ENCODE measurements around the gene DDI2.

DDI2 gene

DNA sequence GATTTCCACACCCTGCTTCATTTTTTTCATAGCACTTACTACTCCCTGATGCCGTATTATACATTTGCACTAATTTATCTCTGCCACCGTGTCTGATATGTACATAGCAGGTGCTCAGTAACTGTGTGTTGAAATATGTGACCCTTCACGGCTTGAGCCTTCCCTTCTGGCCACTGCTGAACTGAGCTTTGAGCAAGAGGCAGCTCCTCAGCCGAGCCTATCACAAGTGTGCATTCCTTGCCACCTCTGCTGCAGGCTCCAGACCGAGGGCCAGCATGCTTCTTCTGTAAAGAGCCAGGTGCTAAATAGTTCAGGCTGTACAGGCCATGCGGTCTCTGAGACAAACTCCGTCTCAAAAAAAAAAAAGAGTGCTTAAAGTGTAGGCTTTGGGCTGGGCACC is 89.5 kb downstream of the DDI2 start:
- no peak overlapping the region for H3K4me3 ChIP-seq (ENCODE audit: low read length)
- H3K27me3 ChIP-seq (ENCODE audit: control insufficient read depth, insufficient read depth, low read length) = no peaks in the 10 kb centered on the region
- H3K9ac ChIP-seq (ENCODE audit: low read length) = no peak overlapping the region
- no peaks in the 10 kb centered on the region for H3K36me3 ChIP-seq (ENCODE audit: control insufficient read depth, insufficient read depth, low read length)
- H3K27ac ChIP-seq (ENCODE audit: low read depth, low read length) = no peak overlapping the region
- peaks cover 14% of the 10 kb centered on the region for H3K4me1 ChIP-seq (ENCODE audit: control insufficient read depth, insufficient read depth, low read length)

DNA sequence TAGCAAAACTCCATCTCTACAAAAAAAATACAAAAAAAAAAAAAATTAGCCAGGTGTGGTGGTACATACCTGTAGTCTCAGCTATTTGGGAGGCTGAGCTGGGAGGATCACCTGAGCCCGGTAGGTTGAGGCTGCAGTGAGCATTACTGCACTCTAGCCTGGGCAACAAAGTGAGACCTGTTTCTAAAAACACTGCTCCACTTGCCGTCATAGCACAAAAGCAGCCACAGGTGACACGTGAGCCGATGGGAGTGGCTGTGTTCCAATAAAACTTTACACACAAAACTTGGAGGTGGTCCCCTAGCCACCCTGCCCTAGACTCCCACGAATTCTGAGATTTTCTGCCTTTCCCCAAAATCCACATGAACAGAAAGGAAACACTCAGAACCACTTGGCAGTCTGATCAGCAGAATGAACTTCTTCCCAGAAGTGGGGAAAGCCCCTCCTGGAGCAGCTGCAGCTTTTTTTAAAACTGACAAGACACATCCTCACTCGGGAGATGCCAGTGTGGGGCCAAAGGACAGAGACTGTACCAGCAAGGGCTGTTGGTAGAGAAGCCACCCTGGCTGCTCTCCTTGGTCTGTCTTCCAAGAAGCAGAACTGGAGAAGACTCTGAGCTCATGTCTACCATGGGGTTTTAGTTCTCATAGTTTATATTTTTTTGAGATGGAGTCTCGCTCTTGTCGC is 90.1 kb downstream of the DDI2 start:
- H3K9ac ChIP-seq (ENCODE audit: low read length) = no peak overlapping the region
- no peaks in the 10 kb centered on the region for H3K27me3 ChIP-seq (ENCODE audit: control insufficient read depth, insufficient read depth, low read length)
- H3K4me3 ChIP-seq (ENCODE audit: low read length) = no peak overlapping the region
- no peak overlapping the region for H3K27ac ChIP-seq (ENCODE audit: low read depth, low read length)
- H3K36me3 ChIP-seq (ENCODE audit: control insufficient read depth, insufficient read depth, low read length) = no peaks in the 10 kb centered on the region
- H3K4me1 ChIP-seq (ENCODE audit: control insufficient read depth, insufficient read depth, low read length) = peaks cover 14% of the 10 kb centered on the region

DNA sequence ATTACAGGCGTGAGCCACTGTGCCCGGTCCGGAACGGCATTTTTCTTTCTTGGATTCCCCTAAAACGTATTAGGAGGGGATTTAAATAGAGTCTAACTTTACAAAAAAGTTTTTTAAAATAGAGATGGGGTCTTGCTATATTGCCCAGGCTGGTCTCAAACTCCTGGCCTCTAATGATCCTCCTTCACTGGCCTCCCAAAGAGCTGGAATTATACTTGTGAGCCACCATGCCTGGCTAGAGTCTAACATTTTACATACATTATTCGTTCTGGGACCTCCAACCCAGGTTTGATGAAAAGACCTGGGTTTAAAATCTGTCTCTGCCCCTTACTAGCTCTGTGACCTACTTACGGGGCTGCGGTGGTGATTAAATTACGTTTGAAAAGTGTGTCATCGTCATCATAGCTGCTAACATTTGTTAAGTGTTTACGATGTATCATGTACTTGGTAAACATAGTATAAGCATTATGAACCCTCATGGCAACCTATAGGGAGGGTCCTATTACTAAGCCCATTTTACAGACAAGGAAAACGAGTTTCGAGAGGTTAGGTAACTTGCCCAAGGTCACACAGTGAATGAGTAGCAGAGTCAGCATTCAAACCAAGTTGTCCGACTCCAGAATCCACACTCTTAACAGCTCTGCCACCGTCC is 91.4 kb downstream of the DDI2 start:
- Histone ChIP-seq H3K36me3 (ENCODE audit: control insufficient read depth, insufficient read depth, low read length) (no peaks in the 10 kb centered on the region), H3K4me3 (ENCODE audit: low read length) (no peak overlapping the region), H3K4me1 (ENCODE audit: control insufficient read depth, insufficient read depth, low read length) (peaks cover 7% of the 10 kb centered on the region), H3K9ac (ENCODE audit: low read length) (no peak overlapping the region), H3K27me3 (ENCODE audit: control insufficient read depth, insufficient read depth, low read length) (no peaks in the 10 kb centered on the region), H3K27ac (ENCODE audit: low read depth, low read length) (no peak overlapping the region)

DNA sequence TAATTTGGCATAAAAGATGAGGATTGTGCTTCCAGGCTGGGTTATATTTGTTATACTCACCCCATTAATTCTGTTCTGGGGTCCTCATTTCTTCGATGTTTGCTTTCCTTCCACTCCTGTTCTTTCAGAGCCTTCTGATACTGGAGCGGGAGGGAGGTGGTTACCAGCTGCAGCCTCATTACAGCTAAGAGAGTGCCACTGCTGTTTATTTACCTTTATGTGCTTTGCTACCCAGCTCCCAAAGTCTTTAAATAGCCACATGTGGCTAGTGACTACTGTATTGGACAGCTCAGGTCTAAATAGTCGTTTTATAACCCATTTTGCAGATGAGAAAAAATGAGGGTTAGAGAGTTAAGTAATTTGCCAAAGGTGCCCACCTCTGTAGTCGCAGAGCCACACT is 92.0 kb downstream of the DDI2 start:
- Histone ChIP-seq H3K36me3 (ENCODE audit: control insufficient read depth, insufficient read depth, low read length) (no peaks in the 10 kb centered on the region), H3K9ac (ENCODE audit: low read length) (no peak overlapping the region), H3K27me3 (ENCODE audit: control insufficient read depth, insufficient read depth, low read length) (no peaks in the 10 kb centered on the region), H3K4me1 (ENCODE audit: control insufficient read depth, insufficient read depth, low read length) (peaks cover 4% of the 10 kb centered on the region), H3K27ac (ENCODE audit: low read depth, low read length) (no peak overlapping the region), H3K4me3 (ENCODE audit: low read length) (no peak overlapping the region)

DNA sequence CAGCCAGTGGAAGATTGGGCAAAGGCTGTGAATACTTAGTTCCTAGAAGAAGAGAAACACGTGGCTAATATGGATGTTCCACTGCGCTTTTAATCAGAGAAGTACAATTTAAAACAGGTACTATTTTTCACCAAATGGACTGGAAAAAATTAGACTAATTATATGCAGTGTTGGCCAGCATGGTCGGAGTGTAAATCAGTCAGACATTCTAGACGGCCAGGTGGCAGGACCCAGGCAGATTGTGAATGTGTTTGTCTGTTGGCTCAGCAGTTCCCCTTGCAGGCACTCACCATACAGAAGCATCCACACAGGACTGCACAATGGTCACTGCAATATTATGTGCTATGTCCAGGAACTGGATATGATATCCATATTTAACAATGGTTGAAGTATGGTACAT is 94.9 kb downstream of the DDI2 start:
- Histone ChIP-seq H3K4me3 (ENCODE audit: low read length) (no peak overlapping the region), H3K27ac (ENCODE audit: low read depth, low read length) (no peak overlapping the region), H3K27me3 (ENCODE audit: control insufficient read depth, insufficient read depth, low read length) (no peaks in the 10 kb centered on the region), H3K36me3 (ENCODE audit: control insufficient read depth, insufficient read depth, low read length) (peaks cover 7% of the 10 kb centered on the region), H3K4me1 (ENCODE audit: control insufficient read depth, insufficient read depth, low read length) (peaks cover 13% of the 10 kb centered on the region), H3K9ac (ENCODE audit: low read length) (no peak overlapping the region)

DNA sequence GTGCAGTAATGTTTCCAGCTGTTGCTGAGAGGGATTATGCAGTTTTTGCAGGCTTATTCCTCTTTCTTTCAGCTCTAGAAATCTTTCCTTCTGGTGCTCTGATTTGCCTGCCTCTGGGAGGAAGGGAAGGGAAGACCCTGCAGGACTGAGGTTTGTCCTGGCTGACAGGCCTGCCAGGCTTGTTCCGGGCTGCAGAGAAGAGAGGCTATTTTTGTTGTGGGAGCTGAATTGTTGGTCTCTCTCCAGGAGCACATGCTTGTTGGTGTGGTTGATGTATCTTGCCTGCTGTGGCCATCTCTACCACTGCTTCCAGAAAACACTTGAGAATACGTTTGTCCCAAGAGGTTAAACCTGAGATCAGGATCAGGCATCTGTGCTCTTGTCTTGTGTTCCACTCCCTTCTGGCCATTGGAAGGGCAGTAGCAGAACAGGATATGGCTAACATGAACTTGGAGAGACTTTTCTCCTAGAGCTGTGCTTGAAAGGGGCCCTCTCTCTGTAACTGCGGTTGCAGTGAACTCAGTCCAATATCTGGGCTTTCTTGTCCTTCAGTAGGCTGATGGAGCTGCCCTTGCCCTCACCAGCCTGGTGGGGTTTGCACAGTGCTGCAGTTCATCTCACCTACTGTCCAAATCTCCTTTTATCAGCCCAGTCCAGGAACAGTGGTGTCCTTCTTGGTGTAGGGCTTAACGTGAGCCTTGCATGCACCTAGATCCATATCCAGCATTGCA is 97.3 kb downstream of the DDI2 start:
- H3K27ac ChIP-seq (ENCODE audit: low read depth, low read length) = peak overlapping the region; percentile 60
- peaks cover 23% of the 10 kb centered on the region for H3K4me1 ChIP-seq (ENCODE audit: control insufficient read depth, insufficient read depth, low read length)
- no peak overlapping the region for H3K4me3 ChIP-seq (ENCODE audit: low read length)

DNA sequence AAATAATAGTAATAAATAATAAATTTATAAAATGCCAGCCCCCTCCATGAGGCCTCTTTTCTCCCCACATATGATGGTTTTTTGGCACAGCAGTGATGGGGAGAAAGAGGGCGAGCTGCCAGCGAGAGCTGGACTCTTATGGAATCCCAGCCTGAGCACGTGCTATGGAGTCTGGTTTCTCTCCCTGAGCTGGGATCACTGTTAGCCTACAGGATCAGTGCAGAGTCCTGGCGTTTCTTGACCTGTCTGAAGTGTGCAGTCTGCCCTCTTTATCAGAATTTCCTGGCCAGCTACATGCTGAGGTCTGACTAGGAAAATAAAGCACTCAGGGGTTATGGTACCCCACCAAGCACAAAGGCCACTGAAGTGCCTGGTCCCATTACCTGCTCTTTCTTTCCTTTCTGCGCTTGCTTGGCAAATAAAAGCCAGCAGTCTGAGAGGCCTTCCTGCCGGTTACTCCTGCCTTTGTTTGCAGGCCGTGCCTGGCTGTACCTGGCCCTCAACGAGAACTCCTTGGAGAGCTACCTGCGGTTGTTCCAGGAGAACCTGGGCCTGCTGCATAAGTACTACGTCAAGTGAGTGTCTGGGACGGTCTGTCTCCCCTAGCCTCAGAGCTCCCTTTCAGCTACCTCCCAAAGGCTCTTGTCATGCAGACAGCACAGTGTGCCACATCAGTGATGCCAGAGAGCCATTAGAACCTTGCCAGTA is 100.3 kb downstream of the DDI2 start:
- H3K4me3 ChIP-seq (ENCODE audit: low read length) = no peak overlapping the region
- no peak overlapping the region for H3K9ac ChIP-seq (ENCODE audit: low read length)
- H3K27me3 ChIP-seq (ENCODE audit: control insufficient read depth, insufficient read depth, low read length) = no peaks in the 10 kb centered on the region
- peak overlapping the region; percentile 68 for H3K27ac ChIP-seq (ENCODE audit: low read depth, low read length)
- H3K4me1 ChIP-seq (ENCODE audit: control insufficient read depth, insufficient read depth, low read length) = peaks cover 23% of the 10 kb centered on the region
- peaks cover 31% of the 10 kb centered on the region for H3K36me3 ChIP-seq (ENCODE audit: control insufficient read depth, insufficient read depth, low read length)

More for the DNA sequence above, 97.3 kb downstream of the DDI2 start:
- Histone ChIP-seq H3K27me3 (ENCODE audit: control insufficient read depth, insufficient read depth, low read length) (no peaks in the 10 kb centered on the region), H3K9ac (ENCODE audit: low read length) (no peak overlapping the region), H3K36me3 (ENCODE audit: control insufficient read depth, insufficient read depth, low read length) (peaks cover 18% of the 10 kb centered on the region)

DNA sequence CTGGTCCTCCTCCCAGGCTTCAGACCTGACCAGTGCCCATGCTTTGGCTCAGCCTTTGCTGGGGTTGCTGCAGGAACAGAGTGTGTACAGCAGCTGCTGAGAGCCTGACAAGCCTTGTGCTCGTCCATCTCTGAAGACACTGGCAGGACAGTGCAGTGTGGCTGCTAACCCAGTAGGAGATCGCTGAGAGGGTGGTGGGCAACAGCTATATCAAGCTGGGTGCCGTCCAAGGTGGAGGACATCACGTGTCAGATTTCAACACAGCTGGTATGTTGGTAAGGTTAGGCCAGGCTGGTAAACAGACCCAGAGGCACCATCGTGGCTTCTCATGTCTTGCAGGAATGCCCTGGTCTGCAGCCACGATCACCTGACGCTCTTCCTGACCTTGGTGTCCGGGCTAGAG is 100.9 kb downstream of the DDI2 start:
- H3K4me3 ChIP-seq (ENCODE audit: low read length) = no peak overlapping the region
- peak overlapping the region; percentile 68 for H3K27ac ChIP-seq (ENCODE audit: low read depth, low read length)
- no peak overlapping the region for H3K9ac ChIP-seq (ENCODE audit: low read length)
- peaks cover 27% of the 10 kb centered on the region for H3K4me1 ChIP-seq (ENCODE audit: control insufficient read depth, insufficient read depth, low read length)
- H3K27me3 ChIP-seq (ENCODE audit: control insufficient read depth, insufficient read depth, low read length) = no peaks in the 10 kb centered on the region
- H3K36me3 ChIP-seq (ENCODE audit: control insufficient read depth, insufficient read depth, low read length) = peaks cover 35% of the 10 kb centered on the region

Data from rectal smooth muscle tissue (tissue), 1 donor.